Testis (tissue), 2 donors: ENCODE data around the gene CRPPA.

ENCODE experiments used
- CTCF ChIP-seq, 3 experiments: fragments of 450-650 bp in 2 of 3; fragments of 200-600 bp in 1 of 3; sonication (generic) in 1 of 3; IDR thresholded peaks; one replicate each; pipeline ENCODE4 v1.5.1; 2016 to 2019; ENCODE audit warnings: antibody characterized with exemption in 3 of 3, mild to moderate bottlenecking in 2 of 3, moderate library complexity in 1 of 3
- POLR2A ChIP-seq: fragments of 450-650 bp; IDR thresholded peaks from one replicate; pipeline ENCODE4 v1.6.1; 2017; ENCODE audit warnings: antibody characterized with exemption, mild to moderate bottlenecking, moderate library complexity

- TF ChIP-seq POLR2A (no peak), CTCF (IDR thresholded peaks at IDR 0.05) (no peak)
Observed at GRCh38 chr7:16402091-16402490, 19.2 kb downstream of the CRPPA start.
